Measurements from ENCODE around the gene TMEM240.

DNA sequence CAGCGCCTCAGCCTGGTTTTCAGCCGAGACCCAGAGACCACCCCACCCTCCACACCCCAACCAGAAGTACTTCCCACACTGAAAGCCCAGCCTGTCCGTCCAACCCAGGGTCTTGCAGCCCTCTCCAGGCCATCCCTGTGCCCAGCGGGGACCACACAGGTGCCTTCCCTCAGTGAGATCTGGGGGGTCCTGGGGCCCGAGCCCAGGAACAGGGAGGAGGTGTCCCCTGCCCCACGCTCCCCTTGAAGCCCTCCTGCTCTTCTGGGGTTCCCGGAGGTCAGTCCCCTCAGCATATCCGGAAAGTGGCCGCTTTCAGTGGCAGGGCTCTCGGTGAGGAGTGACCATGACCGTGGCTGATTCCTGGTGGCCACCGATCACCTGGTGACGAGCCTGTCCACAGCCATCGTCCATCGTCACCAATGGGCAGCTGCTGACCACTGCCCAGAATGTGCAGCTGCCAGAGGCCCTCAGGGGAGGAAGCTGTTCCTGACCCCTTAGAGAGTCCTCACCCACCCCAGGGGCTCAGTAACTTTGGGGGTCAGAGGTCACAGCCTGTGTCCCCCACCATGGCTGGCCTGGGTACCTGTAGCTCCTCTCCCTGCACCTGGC, 3.4 kb downstream of the TMEM240 start:
- TF ChIP-seq, protein P1, sequence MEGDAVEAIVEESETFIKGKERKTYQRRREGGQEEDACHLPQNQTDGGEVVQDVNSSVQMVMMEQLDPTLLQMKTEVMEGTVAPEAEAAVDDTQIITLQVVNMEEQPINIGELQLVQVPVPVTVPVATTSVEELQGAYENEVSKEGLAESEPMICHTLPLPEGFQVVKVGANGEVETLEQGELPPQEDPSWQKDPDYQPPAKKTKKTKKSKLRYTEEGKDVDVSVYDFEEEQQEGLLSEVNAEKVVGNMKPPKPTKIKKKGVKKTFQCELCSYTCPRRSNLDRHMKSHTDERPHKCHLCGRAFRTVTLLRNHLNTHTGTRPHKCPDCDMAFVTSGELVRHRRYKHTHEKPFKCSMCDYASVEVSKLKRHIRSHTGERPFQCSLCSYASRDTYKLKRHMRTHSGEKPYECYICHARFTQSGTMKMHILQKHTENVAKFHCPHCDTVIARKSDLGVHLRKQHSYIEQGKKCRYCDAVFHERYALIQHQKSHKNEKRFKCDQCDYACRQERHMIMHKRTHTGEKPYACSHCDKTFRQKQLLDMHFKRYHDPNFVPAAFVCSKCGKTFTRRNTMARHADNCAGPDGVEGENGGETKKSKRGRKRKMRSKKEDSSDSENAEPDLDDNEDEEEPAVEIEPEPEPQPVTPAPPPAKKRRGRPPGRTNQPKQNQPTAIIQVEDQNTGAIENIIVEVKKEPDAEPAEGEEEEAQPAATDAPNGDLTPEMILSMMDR (IDR thresholded peaks at IDR 0.05), result no peak
- no peak for TF ChIP-seq EP300 (IDR thresholded peaks at IDR 0.05)

All from tibial nerve (tissue), 4 donors.